ENCODE data around the gene NPHS2.

Gene NPHS2

GRCh38 chr1:179591253-179591591, 15.5 kb upstream of the NPHS2 start:
- no peak for TF ChIP-seq CTCF (IDR thresholded peaks at IDR 0.05; ENCODE audit: low read depth, low read length)
- no peak overlapping the region for H3K4me3 ChIP-seq (ENCODE audit: low read depth, low read length)

GRCh38 chr1:179590671-179591070, 14.9 kb upstream of the NPHS2 start:
- no peak for TF ChIP-seq CTCF (IDR thresholded peaks at IDR 0.05; ENCODE audit: low read depth, low read length)
- no peak overlapping the region for H3K4me3 ChIP-seq (ENCODE audit: low read depth, low read length)

GRCh38 chr1:179589509-179589908, 13.8 kb upstream of the NPHS2 start:
- H3K4me3 ChIP-seq (ENCODE audit: low read depth, low read length) = no peak overlapping the region
- TF ChIP-seq CTCF (IDR thresholded peaks at IDR 0.05; ENCODE audit: low read depth, low read length) = no peak

GRCh38 chr1:179588425-179589024, 12.8 kb upstream of the NPHS2 start:
- no peak overlapping the region for H3K4me3 ChIP-seq (ENCODE audit: low read depth, low read length)
- TF ChIP-seq CTCF (IDR thresholded peaks at IDR 0.05; ENCODE audit: low read depth, low read length) = no peak

- no peak for TF ChIP-seq CTCF (IDR thresholded peaks at IDR 0.05; ENCODE audit: low read depth, low read length)
- H3K4me3 ChIP-seq (ENCODE audit: low read depth, low read length) = no peak overlapping the region
Measured at GRCh38 chr1:179587336-179587735, 11.6 kb upstream of the NPHS2 start.

- H3K4me3 ChIP-seq (ENCODE audit: low read depth, low read length) = no peak overlapping the region
- no peak for TF ChIP-seq CTCF (IDR thresholded peaks at IDR 0.05; ENCODE audit: low read depth, low read length)
Measured at GRCh38 chr1:179586107-179586823, 10.5 kb upstream of the NPHS2 start.

GRCh38 chr1:179583771-179584320, 8.1 kb upstream of the NPHS2 start:
- H3K4me3 ChIP-seq (ENCODE audit: low read depth, low read length) = no peak overlapping the region
- no peak for TF ChIP-seq CTCF (IDR thresholded peaks at IDR 0.05; ENCODE audit: low read depth, low read length)
